Keratinocyte (primary cell): Measurements from ENCODE around the gene SREK1IP1. TPM values are rescaled to one million over a fixed set of nuclear protein-coding genes. Genes with fewer than 3 reads are reported as not detected.

ENCODE experiments used
- DNase-seq: peaks from one replicate; pipeline ENCODE4 v3.0.0-alpha.2; 2011; ENCODE audit warnings: low read depth, missing footprints, low spot score
- FAIRE-seq: peaks from 2 replicates; lab custom pipeline; 2011; peaks lifted over from hg19 to GRCh38; lab: Jason Lieb, UNC
- H2AFZ ChIP-seq: 2 replicates; pipeline ENCODE4 v1.6.0; 2012; ENCODE audit warnings: low read length, control low read depth, inconsistent platforms; ENCODE audit not compliant: control insufficient read depth
- H3K27ac ChIP-seq: 2 replicates; pipeline ENCODE4 v1.5.1; 2011; ENCODE audit warnings: low read length; ENCODE audit not compliant: control insufficient read depth, insufficient read depth
- H3K27me3 ChIP-seq: 3 replicates; pipeline ENCODE4 v1.6.0; 2011; ENCODE audit warnings: low read length; ENCODE audit not compliant: control insufficient read depth, insufficient read depth; ENCODE audit errors: extremely low read depth
- H3K36me3 ChIP-seq, 2 experiments: 2 replicates in 1 of 2; 3 replicates in 1 of 2; pipeline ENCODE4 v1.5.1; 2011; ENCODE audit warnings: low read length in 2 of 2, mild to moderate bottlenecking in 1 of 2; ENCODE audit not compliant: control insufficient read depth in 2 of 2, insufficient read depth in 2 of 2; ENCODE audit errors: extremely low read depth in 1 of 2
- H3K4me1 ChIP-seq: 3 replicates; pipeline ENCODE4 v1.5.1; 2011; ENCODE audit warnings: low read length; ENCODE audit not compliant: control insufficient read depth, insufficient read depth; ENCODE audit errors: extremely low read depth
- H3K4me2 ChIP-seq: 3 replicates; pipeline ENCODE4 v1.6.0; 2011; ENCODE audit warnings: low read depth, low read length; ENCODE audit not compliant: control insufficient read depth, insufficient read depth; ENCODE audit errors: extremely low read depth
- H3K4me3 ChIP-seq, 3 experiments: fragments of 200-600 bp in 1 of 3; sonication (generic) in 1 of 3; 2 replicates in 2 of 3; 3 replicates in 1 of 3; pipeline ENCODE4 v1.5.1; 2011 to 2016; ENCODE audit warnings: low read length in 3 of 3, mild to moderate bottlenecking in 3 of 3, control low read depth in 2 of 3, inconsistent platforms in 1 of 3, low read depth in 1 of 3, mixed read lengths in 1 of 3, mixed run types in 1 of 3, moderate library complexity in 1 of 3; ENCODE audit not compliant: control insufficient read depth in 2 of 3, insufficient read depth in 2 of 3; ENCODE audit errors: extremely low read depth in 1 of 3
- H3K79me2 ChIP-seq: 2 replicates; pipeline ENCODE4 v1.6.0; 2012; ENCODE audit warnings: low read length; ENCODE audit not compliant: control insufficient read depth, insufficient read depth
- H3K9ac ChIP-seq: 3 replicates; pipeline ENCODE4 v1.6.0; 2011; ENCODE audit warnings: low read length; ENCODE audit not compliant: control insufficient read depth, insufficient read depth; ENCODE audit errors: extremely low read depth
- H3K9me1 ChIP-seq: 3 replicates; pipeline ENCODE4 v1.6.0; 2011; ENCODE audit warnings: low read length; ENCODE audit not compliant: control insufficient read depth, insufficient read depth; ENCODE audit errors: extremely low read depth
- H3K9me3 ChIP-seq: 2 replicates; pipeline ENCODE4 v1.5.1; 2012; ENCODE audit warnings: low read depth, low read length; ENCODE audit not compliant: control insufficient read depth
- H4K20me1 ChIP-seq: 3 replicates; pipeline ENCODE4 v1.6.0; 2011; ENCODE audit warnings: low read length; ENCODE audit not compliant: control insufficient read depth, insufficient read depth; ENCODE audit errors: extremely low read depth
- EZH2 ChIP-seq: IDR thresholded peaks from one replicate; pipeline ENCODE4 v1.6.1; 2012; ENCODE audit warnings: inconsistent platforms, mild to moderate bottlenecking, low read length, moderate library complexity
- dilution Hi-C: fragments of 300-500 bp; cut with MboI; formaldehyde crosslinking; loops from one replicate; pipeline ENCODE4 v1.7.0; 2020; ENCODE audit warnings: low sequenced_read_pairs; ENCODE audit not compliant: extremely low pct_ligation_motif_present
- polyA plus RNA-seq, 5 experiments: library from polyadenylated mRNA; depleted of rRNA in 3 of 5; stranded (reverse) in 3 of 5; stranded (forward) in 1 of 5; unstranded in 1 of 5; fragments of >200 nt; gene quantifications; 1 replicate in 1 of 5; 2 replicates in 3 of 5; 3 replicates in 1 of 5; pipeline versions ENCODE4 v1.2.1 to v1.2.3, GENCODE V29; 2011 to 2012; ENCODE audit warnings: missing spikeins in 2 of 5, low read depth in 1 of 5, low replicate concordance in 1 of 5
- TF ChIP-seq, protein P1 (sequence below), 3 experiments: IDR thresholded peaks in 1 of 3; conservative IDR thresholded peaks in 1 of 3; optimal IDR thresholded peaks in 1 of 3; 2 replicates in 2 of 3; 3 replicates in 1 of 3; pipeline versions ENCODE3 to v1.5.1; 2011; ENCODE audit warnings: low read length in 3 of 3, mild to moderate bottlenecking in 3 of 3, moderate library complexity in 2 of 3, control low read depth in 1 of 3, inconsistent platforms in 1 of 3; ENCODE audit not compliant: insufficient read depth in 2 of 3; ENCODE audit errors: extremely low read depth in 1 of 3

Gene SREK1IP1
- polyA plus RNA-seq, 1 donor (not counting 4 experiments of a cell fraction or from before 2014, with no cell fraction given): 10.8 TPM

DNA sequence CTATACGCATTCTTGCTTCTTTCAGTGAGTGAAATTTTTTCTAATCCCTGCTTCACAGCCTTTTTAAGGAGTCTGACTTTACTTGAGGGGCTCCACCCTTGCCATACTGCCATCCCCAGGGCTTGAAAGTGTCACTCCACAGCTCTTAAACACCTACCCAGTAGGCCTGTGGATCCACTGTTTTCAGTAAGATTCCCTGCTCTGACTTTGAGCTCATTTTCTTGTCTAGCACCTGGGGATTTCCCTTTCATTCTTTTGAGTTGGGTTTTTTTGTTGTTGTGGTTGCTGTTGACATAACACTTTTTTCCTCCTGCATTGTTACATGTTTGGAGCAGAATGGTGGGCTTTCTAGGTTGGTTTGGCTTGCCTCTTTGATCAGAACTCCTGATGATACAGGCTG, 23.6 kb downstream of the SREK1IP1 start:
- Histone ChIP-seq H4K20me1 (no peaks in the 10 kb centered on the region), H3K4me3 (no peak overlapping the region), H3K27me3 (no peaks in the 10 kb centered on the region), H3K9me1 (no peaks in the 10 kb centered on the region), H3K9me3 (no peaks in the 10 kb centered on the region), H3K4me2 (no peak overlapping the region), H3K27ac (no peak overlapping the region), H3K79me2 (peaks cover 16% of the 10 kb centered on the region), H2AFZ (no peak overlapping the region), H3K4me1 (peaks cover 6% of the 10 kb centered on the region), H3K36me3 (peaks cover 6 to 8% of the 10 kb centered on the region in 2 experiments), H3K9ac (no peak overlapping the region)
- TF ChIP-seq, protein P1, sequence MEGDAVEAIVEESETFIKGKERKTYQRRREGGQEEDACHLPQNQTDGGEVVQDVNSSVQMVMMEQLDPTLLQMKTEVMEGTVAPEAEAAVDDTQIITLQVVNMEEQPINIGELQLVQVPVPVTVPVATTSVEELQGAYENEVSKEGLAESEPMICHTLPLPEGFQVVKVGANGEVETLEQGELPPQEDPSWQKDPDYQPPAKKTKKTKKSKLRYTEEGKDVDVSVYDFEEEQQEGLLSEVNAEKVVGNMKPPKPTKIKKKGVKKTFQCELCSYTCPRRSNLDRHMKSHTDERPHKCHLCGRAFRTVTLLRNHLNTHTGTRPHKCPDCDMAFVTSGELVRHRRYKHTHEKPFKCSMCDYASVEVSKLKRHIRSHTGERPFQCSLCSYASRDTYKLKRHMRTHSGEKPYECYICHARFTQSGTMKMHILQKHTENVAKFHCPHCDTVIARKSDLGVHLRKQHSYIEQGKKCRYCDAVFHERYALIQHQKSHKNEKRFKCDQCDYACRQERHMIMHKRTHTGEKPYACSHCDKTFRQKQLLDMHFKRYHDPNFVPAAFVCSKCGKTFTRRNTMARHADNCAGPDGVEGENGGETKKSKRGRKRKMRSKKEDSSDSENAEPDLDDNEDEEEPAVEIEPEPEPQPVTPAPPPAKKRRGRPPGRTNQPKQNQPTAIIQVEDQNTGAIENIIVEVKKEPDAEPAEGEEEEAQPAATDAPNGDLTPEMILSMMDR (optimal IDR thresholded peaks at IDR 0.05 in 1 of 3, IDR thresholded peaks at IDR 0.05 in 1 of 3, conservative IDR thresholded peaks at IDR 0.05 in 1 of 3; ENCODE audit: extremely low read depth in 1 of 3, insufficient read depth in 2 of 3, low read length in 3 of 3): no peak
- no peak for TF ChIP-seq EZH2
- no peak for FAIRE-seq
- dilution Hi-C loops: no loop called here
- DNase-seq: no peak

GRCh38 chr5:64742821-64743220, 25.7 kb downstream of the SREK1IP1 start:
- no peaks in the 10 kb centered on the region for H3K27me3 ChIP-seq

More at GRCh38 chr5:64742821-64743220, 25.7 kb downstream of the SREK1IP1 start:
- peaks cover 6 to 10% of the 10 kb centered on the region in 2 experiments for H3K36me3 ChIP-seq
- H4K20me1 ChIP-seq: no peaks in the 10 kb centered on the region
- H3K9ac ChIP-seq: no peak overlapping the region
- FAIRE-seq (no peak), DNase-seq (no peak)
- peaks cover 6% of the 10 kb centered on the region for H3K4me1 ChIP-seq
- no peak overlapping the region for H3K4me2 ChIP-seq
- no peaks in the 10 kb centered on the region for H3K9me1 ChIP-seq
- dilution Hi-C loops: no loop called here
- H3K9me3 ChIP-seq: no peaks in the 10 kb centered on the region
- no peak overlapping the region for H2AFZ ChIP-seq
- no peak overlapping the region for H3K4me3 ChIP-seq
- TF ChIP-seq, protein P1 (optimal IDR thresholded peaks at IDR 0.05 in 1 of 3, IDR thresholded peaks at IDR 0.05 in 1 of 3, conservative IDR thresholded peaks at IDR 0.05 in 1 of 3; ENCODE audit: extremely low read depth in 1 of 3, insufficient read depth in 2 of 3, low read length in 3 of 3): no peak
- TF ChIP-seq EZH2: no peak
- no peak overlapping the region for H3K27ac ChIP-seq
- H3K79me2 ChIP-seq: peaks cover 21% of the 10 kb centered on the region
